ENCODE data around the gene USP34. TPM values are rescaled to one million over a fixed set of nuclear protein-coding genes. Genes with fewer than 3 reads are reported as not detected.

Gene USP34
- total and polyA plus RNA-seq, 2 experiments from 2014 or later: 42.4 to 94.5 TPM

DNA sequence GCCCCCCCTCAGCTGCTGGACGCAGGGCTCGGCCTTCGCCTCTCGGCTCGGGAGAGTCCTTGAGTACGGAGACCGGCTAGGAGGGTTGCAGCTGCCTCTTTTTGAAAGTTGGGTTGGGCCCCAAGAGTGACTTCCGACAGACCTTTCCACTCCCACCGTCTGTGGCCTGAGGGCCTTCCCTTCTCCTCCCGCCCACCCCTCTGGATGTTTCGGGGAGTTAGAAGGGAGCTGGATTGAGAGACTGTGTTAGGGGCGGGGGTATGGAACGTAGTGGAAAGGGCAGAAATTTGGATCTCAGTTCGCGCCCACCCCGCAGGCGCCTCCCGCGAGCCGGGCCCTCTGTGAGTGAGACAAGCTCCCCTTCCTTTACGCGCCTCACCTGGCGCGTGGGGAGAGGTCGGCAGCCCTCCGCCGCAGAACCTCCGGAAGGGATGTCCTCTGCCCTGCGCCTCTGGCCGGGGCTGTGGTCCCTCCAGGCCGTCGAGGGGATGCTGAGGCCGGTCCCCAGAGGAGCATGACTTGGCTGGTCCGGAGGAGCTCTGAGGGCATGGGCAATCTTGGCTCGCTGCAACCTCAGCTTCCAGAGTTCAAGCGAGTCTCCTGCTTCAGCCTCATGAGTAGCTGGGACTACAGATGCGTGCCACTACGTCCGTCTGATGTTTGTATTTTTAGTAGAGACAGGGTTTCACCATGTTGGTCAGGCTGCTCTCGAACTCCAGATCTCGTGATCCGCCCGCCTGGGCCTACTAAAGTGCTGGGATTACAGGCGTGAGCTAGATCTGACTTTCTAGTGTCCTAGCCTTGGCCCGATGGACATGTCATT is 292.9 kb downstream of the USP34 start:
- Histone ChIP-seq H3K4me3 (peak overlapping the region; percentile 53), H3K9me3 (ENCODE audit: low read depth) (no peaks in the 10 kb centered on the region), H3K36me3 (peaks cover 7% of the 10 kb centered on the region), H3K27ac (peak overlapping the region; percentile 92), H3K4me1 (ENCODE audit: low read depth) (peaks cover 11% of the 10 kb centered on the region), H3K27me3 (no peaks in the 10 kb centered on the region)
- DNase-seq (ENCODE audit: low read depth in 1 of 2, low spot score in 1 of 2): peak in 1 of 2 donors; percentile 42
- TF ChIP-seq, protein P1, sequence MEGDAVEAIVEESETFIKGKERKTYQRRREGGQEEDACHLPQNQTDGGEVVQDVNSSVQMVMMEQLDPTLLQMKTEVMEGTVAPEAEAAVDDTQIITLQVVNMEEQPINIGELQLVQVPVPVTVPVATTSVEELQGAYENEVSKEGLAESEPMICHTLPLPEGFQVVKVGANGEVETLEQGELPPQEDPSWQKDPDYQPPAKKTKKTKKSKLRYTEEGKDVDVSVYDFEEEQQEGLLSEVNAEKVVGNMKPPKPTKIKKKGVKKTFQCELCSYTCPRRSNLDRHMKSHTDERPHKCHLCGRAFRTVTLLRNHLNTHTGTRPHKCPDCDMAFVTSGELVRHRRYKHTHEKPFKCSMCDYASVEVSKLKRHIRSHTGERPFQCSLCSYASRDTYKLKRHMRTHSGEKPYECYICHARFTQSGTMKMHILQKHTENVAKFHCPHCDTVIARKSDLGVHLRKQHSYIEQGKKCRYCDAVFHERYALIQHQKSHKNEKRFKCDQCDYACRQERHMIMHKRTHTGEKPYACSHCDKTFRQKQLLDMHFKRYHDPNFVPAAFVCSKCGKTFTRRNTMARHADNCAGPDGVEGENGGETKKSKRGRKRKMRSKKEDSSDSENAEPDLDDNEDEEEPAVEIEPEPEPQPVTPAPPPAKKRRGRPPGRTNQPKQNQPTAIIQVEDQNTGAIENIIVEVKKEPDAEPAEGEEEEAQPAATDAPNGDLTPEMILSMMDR (IDR thresholded peaks at IDR 0.05; ENCODE audit: low read depth, low read length): no peak

DNA sequence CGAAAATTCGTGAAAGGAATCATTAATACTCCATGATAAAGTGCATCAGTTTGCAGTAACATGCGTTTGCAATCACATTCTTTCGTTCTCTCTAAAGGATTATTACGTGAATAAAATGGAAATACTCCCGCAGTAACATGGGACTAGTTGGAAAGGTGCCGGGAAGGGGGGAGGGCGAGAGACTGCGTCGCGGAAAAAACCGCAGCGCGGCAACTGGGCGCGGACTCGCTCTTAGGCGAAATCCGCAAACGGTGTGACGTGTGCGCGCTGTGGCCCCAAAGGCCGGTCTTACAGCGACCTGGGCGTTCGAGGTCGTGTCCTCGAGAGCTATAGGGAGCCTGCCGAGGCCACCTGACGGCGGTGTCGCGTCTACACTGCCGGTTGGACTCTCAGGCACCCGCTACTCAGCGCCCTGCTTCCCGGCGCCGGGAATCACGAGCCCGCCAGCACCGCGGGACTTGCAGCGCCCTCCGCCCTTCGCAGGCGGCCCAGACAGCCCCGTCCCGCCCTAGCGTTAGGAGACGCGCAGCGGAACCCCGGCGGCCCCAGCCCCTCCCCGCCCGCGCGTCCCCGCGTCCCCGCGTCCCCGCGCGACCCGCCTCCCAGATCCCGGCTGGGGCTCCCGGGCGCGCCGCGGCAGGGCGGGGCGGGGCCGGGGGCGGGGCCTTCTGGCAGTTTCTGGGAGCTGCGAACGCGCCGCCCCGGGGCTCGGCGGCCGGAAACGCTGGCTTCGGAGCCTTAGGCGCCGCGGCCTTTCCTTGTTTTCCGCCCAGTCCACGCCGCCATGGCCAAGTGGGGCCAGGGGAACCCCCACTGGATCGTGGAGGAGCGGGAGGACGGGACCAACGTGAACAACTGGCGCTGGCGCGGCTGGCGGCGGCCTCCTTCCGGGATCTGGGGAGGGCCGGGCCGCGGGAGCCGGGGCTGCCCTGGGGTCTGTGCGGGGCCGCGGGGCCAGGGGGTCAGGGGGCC is 293.8 kb downstream of the USP34 start:
- DNase-seq (ENCODE audit: low read depth in 1 of 2, low spot score in 1 of 2): peak; percentile 96 to 97
- Histone ChIP-seq H3K4me1 (ENCODE audit: low read depth) (peaks cover 11% of the 10 kb centered on the region), H3K27ac (peak overlapping the region; percentile 92), H3K36me3 (peaks cover 7% of the 10 kb centered on the region), H3K27me3 (no peaks in the 10 kb centered on the region), H3K4me3 (peak overlapping the region; percentile 53), H3K9me3 (ENCODE audit: low read depth) (no peaks in the 10 kb centered on the region)
- TF ChIP-seq, protein P1 (IDR thresholded peaks at IDR 0.05; ENCODE audit: low read depth, low read length): no peak

DNA sequence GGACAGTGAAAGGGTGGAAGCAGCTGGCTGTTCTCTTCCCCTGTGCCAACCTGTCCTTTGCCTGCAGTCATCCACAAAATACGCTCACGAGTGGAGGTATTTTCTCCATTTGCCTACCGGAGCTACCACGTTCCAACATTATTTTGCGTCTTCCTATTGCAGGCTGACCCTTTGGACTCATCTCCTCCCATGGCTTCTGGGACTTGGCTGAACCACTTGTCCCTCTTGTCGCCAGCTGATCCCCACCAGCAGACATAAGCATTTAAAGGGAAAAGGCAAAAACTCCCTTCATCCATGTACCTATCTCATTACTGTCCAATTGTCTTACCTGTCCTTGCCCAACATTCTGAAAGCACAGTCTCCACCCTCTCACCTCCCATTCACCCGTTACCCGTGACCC is 295.9 kb downstream of the USP34 start:
- Histone ChIP-seq H3K27ac (no peak overlapping the region), H3K9me3 (ENCODE audit: low read depth) (no peaks in the 10 kb centered on the region), H3K4me3 (no peak overlapping the region), H3K36me3 (no peaks in the 10 kb centered on the region), H3K27me3 (no peaks in the 10 kb centered on the region), H3K4me1 (ENCODE audit: low read depth) (peaks cover 8% of the 10 kb centered on the region)
- TF ChIP-seq, protein P1 (IDR thresholded peaks at IDR 0.05; ENCODE audit: low read depth, low read length): no peak
- DNase-seq (ENCODE audit: low read depth in 1 of 2, low spot score in 1 of 2): no peak

DNA sequence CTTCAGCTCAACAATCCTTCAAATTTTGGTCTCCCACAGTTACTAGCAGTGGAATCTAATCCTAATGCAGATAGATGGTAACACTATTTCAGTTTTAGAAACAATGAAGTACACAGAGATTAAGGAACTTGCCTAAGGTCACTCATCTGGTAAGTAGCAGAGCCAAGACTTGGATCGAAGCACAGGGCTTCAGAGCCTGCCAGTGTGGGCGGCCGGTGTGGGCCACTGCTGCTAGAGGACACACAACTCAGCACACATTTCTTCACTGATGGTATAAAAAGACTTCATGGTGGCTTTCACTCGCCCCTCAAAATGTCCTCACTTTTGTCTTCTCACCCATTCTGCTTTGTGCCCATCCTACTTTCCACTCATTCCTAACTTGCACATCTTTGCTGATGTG is 297.8 kb downstream of the USP34 start:
- Histone ChIP-seq H3K36me3 (no peaks in the 10 kb centered on the region), H3K4me3 (no peak overlapping the region), H3K27me3 (no peaks in the 10 kb centered on the region), H3K27ac (no peak overlapping the region), H3K9me3 (ENCODE audit: low read depth) (no peaks in the 10 kb centered on the region), H3K4me1 (ENCODE audit: low read depth) (peaks cover 3% of the 10 kb centered on the region)
- no peak for DNase-seq (ENCODE audit: low read depth in 1 of 2, low spot score in 1 of 2)
- TF ChIP-seq, protein P1 (IDR thresholded peaks at IDR 0.05; ENCODE audit: low read depth, low read length): no peak

DNA sequence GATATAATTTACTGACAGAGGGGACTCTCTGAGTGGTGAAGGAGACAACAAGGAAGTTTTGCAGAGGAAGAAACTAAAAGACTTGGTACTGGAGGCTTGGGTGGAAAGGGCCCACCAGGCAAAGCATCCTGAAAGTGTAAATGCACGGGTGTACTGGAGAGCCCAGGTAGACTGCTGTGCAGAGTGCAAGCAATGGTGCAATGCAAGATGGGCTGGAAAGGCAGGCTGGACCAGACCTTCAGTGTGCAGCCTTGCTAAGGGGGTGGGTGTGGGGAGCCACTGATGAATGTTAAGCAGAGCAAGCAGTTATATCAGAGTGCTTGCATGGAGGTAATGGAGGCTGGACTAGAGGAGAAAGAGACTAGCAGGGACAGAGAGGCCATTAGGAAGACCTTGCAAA is 298.2 kb downstream of the USP34 start:
- no peak for DNase-seq (ENCODE audit: low read depth in 1 of 2, low spot score in 1 of 2)
- TF ChIP-seq, protein P1 (IDR thresholded peaks at IDR 0.05; ENCODE audit: low read depth, low read length): no peak
- H3K9me3 ChIP-seq (ENCODE audit: low read depth): no peaks in the 10 kb centered on the region
- H3K27ac ChIP-seq: no peak overlapping the region
- no peaks in the 10 kb centered on the region for H3K36me3 ChIP-seq
- no peak overlapping the region for H3K4me3 ChIP-seq
- H3K4me1 ChIP-seq (ENCODE audit: low read depth): no peaks in the 10 kb centered on the region
- no peaks in the 10 kb centered on the region for H3K27me3 ChIP-seq
